ENCODE measurements around the gene ATP13A5. TPM values are rescaled to one million over a fixed set of nuclear protein-coding genes. Genes with fewer than 3 reads are reported as not detected.

Gene ATP13A5
- total and polyA plus RNA-seq, 8 donors: 0.55 to 2.0 TPM; not detected in 6

DNA sequence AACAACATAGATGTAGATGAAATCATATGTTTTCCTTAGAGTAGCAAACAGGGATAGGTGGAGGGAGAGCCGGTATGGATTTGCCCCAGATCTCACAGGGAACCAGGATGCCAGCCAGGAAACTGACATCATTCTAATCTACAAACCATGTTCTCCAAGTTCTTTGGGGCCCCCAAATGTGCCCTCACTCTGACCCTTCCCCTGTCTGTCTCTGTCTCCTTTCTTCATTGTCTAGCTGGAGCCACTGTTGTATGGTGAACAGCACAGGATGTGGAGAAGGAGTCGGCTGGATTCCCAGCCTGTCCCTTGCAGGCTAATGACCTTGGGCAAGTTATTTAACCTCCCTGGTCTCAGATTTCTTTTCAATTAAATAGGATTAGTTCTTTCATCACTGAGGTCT lies 962 bp downstream of the ATP13A5 start:
- TF ChIP-seq CTCF (IDR thresholded peaks at IDR 0.05): no peak
- no peak for TF ChIP-seq POLR2AphosphoS5 (IDR thresholded peaks at IDR 0.05)
- TF ChIP-seq EP300 (IDR thresholded peaks at IDR 0.05): no peak
- no peak for TF ChIP-seq POLR2A (IDR thresholded peaks at IDR 0.05)
- Histone ChIP-seq H3K4me3 (no peak overlapping the region), H3K4me1 (no peaks in the 10 kb centered on the region), H3K9me3 (no peaks in the 10 kb centered on the region), H3K27ac (no peak overlapping the region), H3K36me3 (no peaks in the 10 kb centered on the region), H3K27me3 (peaks cover 0 to 5% (median 0%) of the 10 kb centered on the region in 3 donors)
- no peak for DNase-seq
- 40 to 53% (median 50%) methylated on average over 2 of the region's 2 CpGs for WGBS, 5 donors
- intact Hi-C loops (cut with DNase I; ENCODE audit: low total_unique reads): no loop called here

- H3K36me3 ChIP-seq: no peaks in the 10 kb centered on the region
- H3K9me3 ChIP-seq: no peaks in the 10 kb centered on the region
- no peaks in the 10 kb centered on the region for H3K4me1 ChIP-seq
- TF ChIP-seq EP300 (IDR thresholded peaks at IDR 0.05): no peak
- TF ChIP-seq CTCF (IDR thresholded peaks at IDR 0.05): no peak
- TF ChIP-seq POLR2A (IDR thresholded peaks at IDR 0.05): no peak
- TF ChIP-seq POLR2AphosphoS5 (IDR thresholded peaks at IDR 0.05): no peak
- H3K27ac ChIP-seq: no peak overlapping the region
- H3K4me3 ChIP-seq: no peak overlapping the region
- intact Hi-C loops (cut with DNase I; ENCODE audit: low total_unique reads): no loop called here
- no peak for DNase-seq
- peaks cover 0 to 5% (median 0%) of the 10 kb centered on the region in 3 donors for H3K27me3 ChIP-seq
- 86 to 95% (median 91%) methylated on average over 8 of the region's 8 CpGs for WGBS, 5 donors
Observed at GRCh38 chr3:193375614-193376013, 2.9 kb downstream of the ATP13A5 start.

GRCh38 chr3:193372783-193373182 lies 5.8 kb downstream of the ATP13A5 start:
- H3K4me1 ChIP-seq: no peaks in the 10 kb centered on the region
- TF ChIP-seq POLR2A (IDR thresholded peaks at IDR 0.05): no peak
- TF ChIP-seq EP300 (IDR thresholded peaks at IDR 0.05): no peak
- no peak for TF ChIP-seq CTCF (IDR thresholded peaks at IDR 0.05)
- no peak for TF ChIP-seq POLR2AphosphoS5 (IDR thresholded peaks at IDR 0.05)
- DNase-seq: no peak
- peaks cover 0 to 5% (median 0%) of the 10 kb centered on the region in 3 donors for H3K27me3 ChIP-seq
- H3K4me3 ChIP-seq: no peak overlapping the region
- H3K9me3 ChIP-seq: no peaks in the 10 kb centered on the region
- no peak overlapping the region for H3K27ac ChIP-seq
- no peaks in the 10 kb centered on the region for H3K36me3 ChIP-seq
- intact Hi-C loops (cut with DNase I; ENCODE audit: low total_unique reads): no loop called here

DNA sequence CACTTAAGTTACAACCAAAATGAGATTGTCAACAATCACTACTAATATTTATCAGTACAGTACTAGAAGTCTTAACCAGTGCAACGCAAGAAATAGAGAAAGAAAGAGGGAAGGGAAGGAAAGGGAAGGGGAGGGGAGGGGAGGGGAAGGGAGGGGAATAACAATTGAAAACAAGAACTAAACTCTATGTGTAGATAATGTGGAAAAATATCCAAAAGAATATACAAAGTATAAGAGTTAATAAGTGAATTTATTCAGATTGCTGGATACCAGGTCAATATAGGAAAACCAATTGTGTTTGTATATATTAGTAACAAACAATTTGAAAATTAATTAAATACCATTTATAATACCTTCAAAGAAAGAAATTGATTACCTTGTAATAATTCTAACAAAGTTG lies 10.7 kb downstream of the ATP13A5 start:
- intact Hi-C loops (cut with DNase I; ENCODE audit: low total_unique reads): no loop called here
- H3K4me1 ChIP-seq: no peaks in the 10 kb centered on the region
- no peaks in the 10 kb centered on the region for H3K27me3 ChIP-seq
- H3K36me3 ChIP-seq: no peaks in the 10 kb centered on the region
- H3K4me3 ChIP-seq: no peak overlapping the region
- WGBS, 5 donors: 41 to 61% (median 56%) methylated on average over 1 of the region's 1 CpG
- no peaks in the 10 kb centered on the region for H3K9me3 ChIP-seq
- TF ChIP-seq CTCF (IDR thresholded peaks at IDR 0.05) (no peak), EP300 (IDR thresholded peaks at IDR 0.05) (no peak), POLR2AphosphoS5 (IDR thresholded peaks at IDR 0.05) (no peak), POLR2A (IDR thresholded peaks at IDR 0.05) (no peak)
- no peak overlapping the region for H3K27ac ChIP-seq
- DNase-seq: no peak
